ENCODE data around the gene HPCAL1.
A peak's percentile ranks its signal among the peaks of the same experiment; 100 is the strongest.

The HPCAL1 gene

GRCh38 chr2:10302479-10303180 lies at the start of gene HPCAL1:
Gene HPCAL1 (plus strand): TSS chr2:10302904. CDS start chr2:10419758, 116,854 bp downstream.
- peak; percentile 80 for DNase-seq (ENCODE audit: low read depth)
- TF ChIP-seq CTCF (conservative IDR thresholded peaks at IDR 0.05; ENCODE audit: low read length), result peak; percentile 45
- H3K4me3 ChIP-seq (ENCODE audit: low read length), result peak within 1 kb of the TSS; percentile 80

DNA sequence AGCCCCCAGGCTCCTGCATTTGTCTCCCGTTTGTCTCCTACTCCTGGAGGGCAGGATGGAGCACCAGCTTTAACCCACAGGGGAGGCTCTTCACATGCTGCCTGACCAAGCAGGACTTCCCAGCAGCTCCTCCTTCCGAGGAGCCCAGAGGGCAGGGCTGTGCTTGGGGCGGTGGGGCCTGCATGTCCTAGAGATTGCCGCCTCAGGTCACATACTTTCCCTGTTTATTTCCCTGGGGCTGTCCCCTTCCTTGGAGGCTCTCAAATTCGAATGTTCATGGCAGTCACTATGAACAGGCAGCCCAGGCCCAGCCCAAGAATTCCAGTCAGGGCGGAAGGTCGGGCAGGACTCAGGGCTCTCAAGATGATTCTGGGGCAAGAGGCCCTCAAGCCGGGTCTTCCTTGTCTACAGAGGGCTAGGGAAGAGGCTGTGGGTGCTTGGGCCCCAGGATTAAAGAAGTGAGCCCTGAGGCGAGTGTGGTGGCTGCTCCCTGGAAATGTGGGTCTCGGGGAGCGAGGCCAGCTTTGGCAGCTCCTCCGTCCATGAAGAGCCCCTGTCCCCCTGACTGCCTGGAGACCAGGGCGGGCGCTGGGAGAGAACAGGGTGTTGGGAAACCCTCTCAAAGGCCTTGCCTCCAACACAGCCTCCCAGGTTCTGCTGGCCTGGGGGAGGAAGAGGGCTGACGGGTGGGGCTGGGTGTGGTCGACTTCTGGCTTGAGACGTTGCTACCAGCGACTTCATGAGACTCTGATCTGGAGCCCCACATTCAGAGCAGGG lies 48.9 kb upstream of the HPCAL1 start:
- no peak for DNase-seq (ENCODE audit: low read depth)
- H3K4me3 ChIP-seq (ENCODE audit: low read length), result no peak overlapping the region
- TF ChIP-seq CTCF (conservative IDR thresholded peaks at IDR 0.05; ENCODE audit: low read length), result no peak

DNA sequence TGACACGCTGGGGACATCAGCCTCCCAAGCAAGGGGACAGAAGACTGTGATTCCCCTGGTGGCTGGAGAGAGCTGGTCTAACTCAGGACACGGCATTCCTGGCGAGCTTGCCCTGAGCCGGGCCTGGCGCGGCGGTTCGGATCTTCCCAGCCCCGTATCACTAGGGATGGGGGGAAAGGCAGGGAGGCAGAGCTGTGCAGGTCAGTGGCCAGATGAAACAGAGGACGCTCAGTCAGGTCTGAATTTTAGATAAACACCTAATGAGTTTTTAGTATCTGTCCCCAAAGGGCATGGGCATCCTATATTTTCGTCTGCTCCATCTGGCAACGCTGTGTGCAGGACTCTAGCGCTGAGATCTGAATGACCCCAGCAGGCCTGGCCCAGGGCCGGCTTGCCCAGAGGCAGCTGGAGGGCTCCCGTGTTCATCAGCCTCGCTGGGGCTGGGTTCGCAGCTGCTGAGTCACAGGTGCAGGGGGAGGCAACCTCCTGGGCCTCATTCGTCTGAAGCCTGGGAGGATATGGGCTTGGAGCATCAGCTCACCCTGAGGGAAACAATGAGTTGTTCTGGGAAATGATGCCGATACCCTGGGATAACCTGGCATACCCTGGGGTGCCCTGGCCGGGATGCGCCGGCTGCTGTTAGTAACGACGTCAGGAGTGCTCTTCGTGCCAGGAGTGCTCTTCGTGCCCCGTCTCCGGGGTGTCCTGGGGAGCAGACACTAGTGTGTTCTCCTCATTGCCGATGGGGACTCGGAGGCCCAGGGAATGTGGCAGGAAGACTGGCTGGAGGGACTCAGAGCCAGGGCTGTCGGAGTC lies 48.1 kb upstream of the HPCAL1 start:
- no peak for TF ChIP-seq CTCF (conservative IDR thresholded peaks at IDR 0.05; ENCODE audit: low read length)
- no peak for DNase-seq (ENCODE audit: low read depth)
- no peak overlapping the region for H3K4me3 ChIP-seq (ENCODE audit: low read length)

- no peak for DNase-seq (ENCODE audit: low read depth)
- no peak for TF ChIP-seq CTCF (conservative IDR thresholded peaks at IDR 0.05; ENCODE audit: low read length)
- H3K4me3 ChIP-seq (ENCODE audit: low read length), result no peak overlapping the region
Measured at GRCh38 chr2:10255189-10256030, 47.3 kb upstream of the HPCAL1 start.

DNA sequence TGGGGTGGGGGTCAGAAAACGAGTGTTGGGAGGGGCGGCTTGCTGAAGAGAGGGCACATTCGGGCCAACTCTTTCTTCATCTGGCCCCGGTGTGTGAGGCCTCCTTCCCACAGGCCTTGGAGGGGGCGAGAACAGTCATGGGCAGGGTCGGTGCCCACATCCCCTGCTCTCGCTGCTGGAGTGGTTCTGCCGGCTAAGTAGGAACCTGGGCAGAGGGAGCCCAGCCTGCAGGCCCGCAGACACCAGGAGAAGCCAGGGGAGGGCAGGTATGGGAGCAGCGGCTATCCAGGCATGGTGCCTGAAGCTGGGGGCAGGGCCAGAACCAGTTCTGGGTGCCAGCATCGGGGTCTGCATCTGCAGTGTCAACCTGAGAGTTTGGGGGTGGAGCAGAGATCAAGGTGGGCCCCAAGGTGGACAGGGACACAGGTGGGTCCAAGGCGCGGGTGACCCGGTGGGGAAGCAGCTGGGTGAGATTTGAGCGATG lies 46.6 kb upstream of the HPCAL1 start:
- TF ChIP-seq CTCF (conservative IDR thresholded peaks at IDR 0.05; ENCODE audit: low read length), result no peak
- no peak overlapping the region for H3K4me3 ChIP-seq (ENCODE audit: low read length)
- DNase-seq (ENCODE audit: low read depth), result no peak

GRCh38 chr2:10256515-10257031 lies 46.1 kb upstream of the HPCAL1 start:
- TF ChIP-seq CTCF (conservative IDR thresholded peaks at IDR 0.05; ENCODE audit: low read length), result no peak
- no peak overlapping the region for H3K4me3 ChIP-seq (ENCODE audit: low read length)
- DNase-seq (ENCODE audit: low read depth), result no peak

All from AG10803 (cell line).